Endodermal cell (in vitro differentiated cells): ENCODE measurements around the gene MACROD2. TPM values are rescaled to one million over a fixed set of nuclear protein-coding genes. Genes with fewer than 3 reads are reported as not detected.

Source experiments
- DNase-seq: peaks from one replicate; pipeline ENCODE4 v3.0.0-alpha.2; 2017
- H3K27ac ChIP-seq: 2 replicates; pipeline ENCODE4 v1.5.1; 2013; ENCODE audit warnings: mild to moderate bottlenecking, low read depth, low read length, moderate library complexity
- H3K27me3 ChIP-seq: 2 replicates; pipeline ENCODE4 v1.6.1; 2013; ENCODE audit warnings: mild to moderate bottlenecking, low read length, moderate library complexity; ENCODE audit not compliant: insufficient read depth, control insufficient read depth, poor library complexity, severe bottlenecking
- H3K36me3 ChIP-seq: 2 replicates; pipeline ENCODE4 v1.7.0; 2013; ENCODE audit warnings: mild to moderate bottlenecking, low read length, moderate library complexity; ENCODE audit not compliant: control insufficient read depth, insufficient read depth
- H3K4me1 ChIP-seq: one replicate; pipeline ENCODE4 v1.7.0; 2013; ENCODE audit warnings: low read length; ENCODE audit not compliant: control insufficient read depth, insufficient read depth
- H3K4me3 ChIP-seq: 2 replicates; pipeline ENCODE4 v1.5.1; 2013; ENCODE audit warnings: mild to moderate bottlenecking, low read length, moderate library complexity
- H3K9ac ChIP-seq: 2 replicates; pipeline ENCODE4 v1.6.1; 2013; ENCODE audit warnings: mild to moderate bottlenecking, low read length, moderate library complexity; ENCODE audit not compliant: poor library complexity, severe bottlenecking; ENCODE audit errors: extremely low read depth
- H3K9me3 ChIP-seq: 2 replicates; pipeline ENCODE4 v1.6.1; 2013; ENCODE audit warnings: mild to moderate bottlenecking, low read length, moderate library complexity; ENCODE audit not compliant: control insufficient read depth
- H3K27ac Mint-ChIP-seq: 2 replicates; pipeline ENCODE4 v1.8.0; 2020; ENCODE audit warnings: mixed read lengths
- H3K27me3 Mint-ChIP-seq: 2 replicates; pipeline ENCODE4 v1.8.0; 2021; ENCODE audit warnings: mild to moderate bottlenecking, mixed read lengths; ENCODE audit not compliant: insufficient read depth
- H3K36me3 Mint-ChIP-seq: 2 replicates; pipeline ENCODE4 v1.8.0; 2020; ENCODE audit warnings: low read depth, mixed read lengths
- H3K4me1 Mint-ChIP-seq: 2 replicates; pipeline ENCODE4 v1.8.0; 2020; ENCODE audit warnings: mixed read lengths
- H3K4me3 Mint-ChIP-seq: 2 replicates; pipeline ENCODE4 v1.8.0; 2020; ENCODE audit warnings: mild to moderate bottlenecking, moderate library complexity, mixed read lengths
- H3K9me3 Mint-ChIP-seq: 2 replicates; pipeline ENCODE4 v1.8.0; 2020; ENCODE audit warnings: mild to moderate bottlenecking, mixed read lengths
- CTCF ChIP-seq: fragments of 200-600 bp; sonication (generic); conservative IDR thresholded peaks from 2 replicates; pipeline ENCODE4 v1.5.0; 2021; ENCODE audit warnings: antibody characterized with exemption, mild to moderate bottlenecking
- WGBS, 2 experiments: methylation state at CpG; one replicate each; pipeline versions ENCODE4 v1.1.5 to v1.1.7; 2013; ENCODE audit warnings: missing lambda C conversion rate in 2 of 2, mixed read lengths in 1 of 2; ENCODE audit not compliant: insufficient coverage in 1 of 2, insufficient read length in 1 of 2; 5-methylcytosine and 5-hydroxymethylcytosine counted together
- total RNA-seq, 2 donors: library from RNA; stranded (reverse); fragmentation: NEBNext Ultra II Directional in 1 of 2; extraction: Animal tissue kit (Norgen Biotek cat#: 25700) in 1 of 2; gene quantifications; 2 replicates in 1 of 2; 3 replicates in 1 of 2; pipeline ENCODE4 v1.2.1, GENCODE V29; 2021

Gene MACROD2
- total RNA-seq, 2 donors from 2014 or later = 2.3 to 4.8 TPM

GRCh38 chr20:16061351-16061750 lies 2066.0 kb downstream of the MACROD2 start:
- no peaks in the 10 kb centered on the region for H3K36me3 Mint-ChIP-seq
- WGBS, 2 experiments = 86 to 89% methylated on average over 7 of the region's 7 CpGs

GRCh38 chr20:16062661-16063581 lies 2067.6 kb downstream of the MACROD2 start:
- Histone ChIP-seq H3K9me3 (no peaks in the 10 kb centered on the region), H3K9ac (no peak overlapping the region), H3K27ac (no peak overlapping the region), H3K4me3 (no peak overlapping the region), H3K27me3 (no peaks in the 10 kb centered on the region), H3K36me3 (no peaks in the 10 kb centered on the region), H3K4me1 (peaks cover 12% of the 10 kb centered on the region)
- WGBS, 2 experiments = 85 to 87% methylated on average over 7 to 9 of the region's 10 CpGs
- DNase-seq = no peak
- no peak for TF ChIP-seq CTCF
- no peak overlapping the region for H3K27ac Mint-ChIP-seq
- no peak overlapping the region for H3K4me3 Mint-ChIP-seq
- H3K9me3 Mint-ChIP-seq = no peaks in the 10 kb centered on the region
- H3K4me1 Mint-ChIP-seq = peaks cover 33% of the 10 kb centered on the region
- no peaks in the 10 kb centered on the region for H3K36me3 Mint-ChIP-seq
- H3K27me3 Mint-ChIP-seq = no peaks in the 10 kb centered on the region

More at GRCh38 chr20:16061351-16061750, 2066.0 kb downstream of the MACROD2 start:
- no peaks in the 10 kb centered on the region for H3K9me3 ChIP-seq
- H3K9me3 Mint-ChIP-seq = no peaks in the 10 kb centered on the region
- DNase-seq = no peak
- H3K4me1 Mint-ChIP-seq = peaks cover 33% of the 10 kb centered on the region
- H3K36me3 ChIP-seq = no peaks in the 10 kb centered on the region
- no peaks in the 10 kb centered on the region for H3K27me3 Mint-ChIP-seq
- H3K4me3 Mint-ChIP-seq = no peak overlapping the region
- H3K4me1 ChIP-seq = peaks cover 12% of the 10 kb centered on the region
- TF ChIP-seq CTCF = no peak
- H3K27ac Mint-ChIP-seq = no peak overlapping the region
- no peak overlapping the region for H3K4me3 ChIP-seq
- no peak overlapping the region for H3K9ac ChIP-seq
- H3K27ac ChIP-seq = no peak overlapping the region
- H3K27me3 ChIP-seq = no peaks in the 10 kb centered on the region

- H3K27ac ChIP-seq = no peak overlapping the region
- H3K9ac ChIP-seq = no peak overlapping the region
- H3K9me3 Mint-ChIP-seq = no peaks in the 10 kb centered on the region
- DNase-seq = no peak
- H3K4me3 Mint-ChIP-seq = no peak overlapping the region
- no peak overlapping the region for H3K27ac Mint-ChIP-seq
- no peak for TF ChIP-seq CTCF
- H3K4me1 Mint-ChIP-seq = peaks cover 33% of the 10 kb centered on the region
- peaks cover 12% of the 10 kb centered on the region for H3K4me1 ChIP-seq
- H3K27me3 Mint-ChIP-seq = no peaks in the 10 kb centered on the region
- no peaks in the 10 kb centered on the region for H3K9me3 ChIP-seq
- H3K36me3 Mint-ChIP-seq = no peaks in the 10 kb centered on the region
- H3K4me3 ChIP-seq = no peak overlapping the region
- H3K27me3 ChIP-seq = no peaks in the 10 kb centered on the region
- H3K36me3 ChIP-seq = no peaks in the 10 kb centered on the region
- WGBS, 2 experiments = 93% methylated on average over 2 of the region's 2 CpGs
These were observed 2068.6 kb downstream of the MACROD2 start for GRCh38 chr20:16063881-16064280.
